Hippocampal formation (tissue), 2 donors: ENCODE results near the gene RBM11.

Experiments
- DNase-seq, 2 donors: peaks; one replicate each; lab custom pipeline; 2025; lab: John Stamatoyannopoulos, UW

The RBM11 gene

DNA sequence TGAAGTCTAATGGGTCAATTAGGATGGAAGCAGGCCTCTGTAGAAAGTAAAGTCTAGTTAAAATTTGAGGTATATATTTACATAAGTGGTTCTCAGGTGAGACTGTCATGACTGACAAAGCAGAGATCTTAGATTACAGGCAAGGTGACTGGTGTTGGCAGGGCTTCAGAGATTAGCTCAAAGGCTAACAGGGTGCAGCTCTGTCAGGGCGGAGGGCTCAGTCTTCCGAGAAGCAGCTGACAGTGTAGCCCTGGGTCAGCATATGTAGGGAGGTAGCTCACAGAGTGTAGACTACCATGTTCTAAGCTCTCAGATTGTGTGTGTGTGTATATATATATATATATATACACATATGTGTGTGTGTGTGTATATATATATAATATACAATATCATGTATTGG, 54.7 kb downstream of the RBM11 start:
- DNase-seq, result no peak

GRCh38 chr21:14271053-14271452, 55.1 kb downstream of the RBM11 start:
- DNase-seq, result no peak

GRCh38 chr21:14271641-14272040, 55.7 kb downstream of the RBM11 start:
- no peak for DNase-seq

GRCh38 chr21:14273736-14274538, 58.0 kb downstream of the RBM11 start:
- no peak for DNase-seq

DNA sequence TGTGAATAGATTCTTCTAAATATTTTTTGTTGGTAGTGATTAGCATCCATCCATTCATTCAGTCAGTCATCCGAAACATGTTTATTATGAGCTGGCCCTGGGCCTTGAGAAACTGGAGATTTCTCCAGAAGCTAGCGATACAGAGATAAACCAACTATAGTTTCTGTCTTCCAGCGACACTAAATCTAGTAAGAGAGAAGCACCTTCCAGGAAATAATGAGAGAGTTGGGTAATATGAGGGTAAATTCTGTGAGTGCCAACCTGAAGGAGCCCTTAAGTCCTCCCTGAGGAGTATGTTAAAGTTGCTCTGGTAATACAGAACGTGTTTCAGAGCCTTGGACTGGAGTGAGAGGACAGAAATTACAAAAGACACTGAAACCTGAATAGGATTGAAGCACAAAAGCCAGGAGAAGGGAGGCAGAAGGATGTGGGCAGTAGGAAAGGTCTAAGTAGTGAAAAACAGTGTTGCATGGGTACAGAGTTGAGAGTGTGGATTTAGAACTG, 59.8 kb downstream of the RBM11 start:
- no peak for DNase-seq
